Esophagus muscularis mucosa (tissue), 4 donors: ENCODE results near the gene NKD2. TPM values are rescaled to one million over a fixed set of nuclear protein-coding genes. Genes with fewer than 3 reads are reported as not detected.

Experiments used
- DNase-seq: peaks from one replicate; pipeline ENCODE4 v3.0.0-alpha.2; 2017; ENCODE audit errors: extremely low spot score
- H3K27ac ChIP-seq, 4 donors: fragments of 200-600 bp; sonication (generic); replicated peaks in 1 of 4; 1 replicate in 3 of 4; 2 replicates in 1 of 4; pipeline ENCODE4 v1.5.1; 2016 to 2019; ENCODE audit warnings: mild to moderate bottlenecking in 1 of 4
- H3K27me3 ChIP-seq, 4 donors: fragments of 200-600 bp; sonication (generic); one replicate each; pipeline versions ENCODE4 v1.5.1 to v1.6.0; 2016 to 2019
- H3K36me3 ChIP-seq, 4 donors: fragments of 200-600 bp; sonication (generic); one replicate each; pipeline ENCODE4 v1.5.1; 2016 to 2019
- H3K4me1 ChIP-seq, 4 donors: fragments of 200-600 bp; sonication (generic); one replicate each; pipeline ENCODE4 v1.5.1; 2016 to 2019
- H3K4me3 ChIP-seq, 4 donors: fragments of 200-600 bp; sonication (generic); 1 replicate in 2 of 4; 2 replicates in 2 of 4; pipeline ENCODE4 v1.5.1; 2016 to 2019; ENCODE audit warnings: mild to moderate bottlenecking in 4 of 4, moderate library complexity in 1 of 4
- H3K9me3 ChIP-seq, 4 donors: fragments of 200-600 bp; sonication (generic); 1 replicate in 3 of 4; 2 replicates in 1 of 4; pipeline ENCODE4 v1.5.1; 2016 to 2019
- CTCF ChIP-seq, 3 experiments: fragments of 200-600 bp in 2 of 3; fragments of 450-650 bp in 1 of 3; sonication (generic) in 2 of 3; IDR thresholded peaks; one replicate each; pipeline ENCODE4 v1.5.1; 2017 to 2019; ENCODE audit warnings: antibody characterized with exemption in 3 of 3, mild to moderate bottlenecking in 2 of 3, moderate library complexity in 1 of 3
- EP300 ChIP-seq: sonication (generic); formaldehyde crosslinking; IDR thresholded peaks from one replicate; pipeline ENCODE4 v1.6.1; 2017; ENCODE audit warnings: antibody characterized with exemption
- POLR2A ChIP-seq: fragments of 450-650 bp; IDR thresholded peaks from one replicate; pipeline ENCODE4 v1.6.1; 2017; ENCODE audit warnings: antibody characterized with exemption, moderate library complexity, mild to moderate bottlenecking, low read depth
- POLR2AphosphoS5 ChIP-seq, 2 donors: sonication (generic); formaldehyde crosslinking; IDR thresholded peaks; one replicate each; pipeline ENCODE4 v1.6.1; 2017; ENCODE audit warnings: antibody characterized with exemption in 2 of 2
- WGBS: methylation state at CpG from one replicate; pipeline ENCODE4 v1.1.5; 2018; 5-methylcytosine and 5-hydroxymethylcytosine counted together
- intact Hi-C: fragments of 100-400 bp; cut with DNase I; formaldehyde crosslinking; loops from one replicate; pipeline ENCODE4 v1.15.1; 2023
- total RNA-seq, 4 donors: library from RNA; depleted of rRNA; stranded (reverse); fragments of >200 nt; gene quantifications; one replicate each; pipeline versions ENCODE4 v1.1.0 to v1.2.1, GENCODE V29; 2016

Gene NKD2
- total RNA-seq, 4 donors from 2014 or later, result 3.0 to 6.6 (median 5.4) TPM

DNA sequence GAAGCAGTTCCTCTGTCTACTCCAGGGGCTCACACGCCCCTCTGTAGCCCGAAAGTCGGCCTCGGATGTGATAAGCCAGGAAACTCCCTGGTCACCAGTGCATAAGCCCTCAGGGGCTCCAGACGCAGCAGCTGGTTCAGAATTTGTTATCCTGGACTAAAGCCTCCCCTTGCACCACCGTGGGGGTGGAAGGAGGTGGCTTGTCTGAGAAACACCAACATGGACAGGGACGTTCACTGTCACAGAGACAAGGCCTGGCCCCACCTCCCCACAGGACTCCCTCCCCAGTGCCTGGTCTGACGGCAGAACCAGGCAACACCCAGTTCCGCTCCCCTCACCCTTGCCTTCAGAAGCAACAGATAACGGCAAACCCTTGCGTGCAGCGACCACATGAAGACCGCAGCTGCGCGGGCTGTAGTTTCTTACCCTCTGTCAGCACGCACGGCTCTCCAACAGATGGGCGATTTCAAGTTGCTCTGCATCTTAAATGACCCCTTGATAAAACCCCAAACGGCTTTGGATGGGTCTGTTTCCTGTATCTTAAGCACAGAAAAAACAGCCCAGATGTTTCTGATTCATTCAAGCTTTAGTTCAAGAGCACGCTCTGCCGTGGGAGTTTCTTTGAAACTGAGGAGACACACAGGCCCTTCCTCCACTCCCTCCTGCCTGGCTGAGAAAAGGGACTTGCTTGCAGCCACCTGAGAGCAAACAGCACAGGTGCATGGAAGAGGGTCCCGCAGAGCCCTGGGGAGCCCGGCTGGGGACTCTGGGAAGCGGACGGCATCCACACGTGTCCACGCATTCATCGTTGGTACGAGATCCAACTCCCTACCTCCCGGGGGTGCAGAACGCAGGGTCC, 44.7 kb upstream of the NKD2 start:
- TF ChIP-seq POLR2AphosphoS5 (IDR thresholded peaks at IDR 0.05) (peak in 1 of 2 donors; percentile 5), EP300 (no peak), CTCF (IDR thresholded peaks at IDR 0.05) (no peak)
- H3K9me3 ChIP-seq, result no peaks in the 10 kb centered on the region
- no peaks in the 10 kb centered on the region for H3K36me3 ChIP-seq
- WGBS, result 70% methylated on average over 22 of the region's 31 CpGs
- peak overlapping the region in 2 of 4 donors; percentile 3 to 26 for H3K27ac ChIP-seq
- intact Hi-C loops, result no loop called here
- H3K4me3 ChIP-seq, result no peak overlapping the region
- no peak for DNase-seq
- H3K27me3 ChIP-seq, result peaks cover 0 to 6% (median 0%) of the 10 kb centered on the region in 4 donors
- H3K4me1 ChIP-seq, result peaks cover 0 to 26% (median 9%) of the 10 kb centered on the region in 4 donors

- Histone ChIP-seq H3K9me3 (no peaks in the 10 kb centered on the region), H3K36me3 (no peaks in the 10 kb centered on the region), H3K27ac (no peak overlapping the region), H3K4me3 (no peak overlapping the region), H3K4me1 (peaks cover 0 to 20% (median 7%) of the 10 kb centered on the region in 4 donors), H3K27me3 (peaks cover 0 to 6% (median 0%) of the 10 kb centered on the region in 4 donors)
- 80% methylated on average over 8 of the region's 10 CpGs for WGBS
- intact Hi-C loops, result no loop called here
- TF ChIP-seq EP300 (no peak), POLR2AphosphoS5 (IDR thresholded peaks at IDR 0.05) (no peak), POLR2A (no peak), CTCF (IDR thresholded peaks at IDR 0.05) (no peak)
- DNase-seq, result no peak
These were observed 43.8 kb upstream of the NKD2 start for GRCh38 chr5:964821-965220.

DNA sequence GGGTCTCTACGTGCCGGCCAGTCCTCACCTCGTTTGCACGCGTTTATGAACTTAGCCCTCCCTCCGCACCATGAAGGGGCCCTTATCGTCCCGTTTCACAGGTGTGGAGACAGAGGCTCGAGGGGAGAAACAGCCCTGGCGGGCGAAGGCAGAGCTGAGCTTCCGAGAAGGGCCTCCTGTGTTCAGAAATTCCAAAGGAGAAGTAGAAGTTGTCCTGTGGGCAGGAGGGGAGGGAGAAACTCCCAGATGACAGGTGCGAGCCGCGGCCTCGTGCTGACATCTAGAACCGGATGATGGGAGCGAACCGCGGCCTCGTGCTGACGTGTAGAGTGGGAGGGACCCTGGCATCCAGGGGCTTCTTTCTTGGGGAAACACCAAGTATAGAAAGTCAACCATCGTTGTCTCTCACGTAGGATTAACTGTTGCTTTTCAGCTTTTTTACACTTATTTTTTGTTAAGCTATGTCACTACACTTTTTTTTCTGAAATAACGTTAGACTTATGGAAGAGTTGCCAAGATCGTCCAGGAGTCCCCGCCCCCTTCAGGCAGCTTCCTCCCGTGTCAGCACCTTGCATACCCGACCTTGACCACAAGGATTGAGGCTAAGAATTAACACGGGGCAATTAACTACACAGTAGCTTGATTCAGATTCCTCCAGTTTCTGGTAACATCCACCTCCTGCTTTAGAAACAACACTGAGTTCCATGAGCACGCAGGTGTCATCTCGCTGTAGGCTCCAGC, 42.8 kb upstream of the NKD2 start:
- Histone ChIP-seq H3K27ac (no peak overlapping the region), H3K27me3 (peaks cover 0 to 6% (median 0%) of the 10 kb centered on the region in 4 donors), H3K36me3 (no peaks in the 10 kb centered on the region), H3K4me3 (no peak overlapping the region), H3K9me3 (no peaks in the 10 kb centered on the region), H3K4me1 (peaks cover 0 to 16% (median 4%) of the 10 kb centered on the region in 4 donors)
- 85% methylated on average over 32 of the region's 32 CpGs for WGBS
- intact Hi-C loops, result no loop called here
- TF ChIP-seq EP300 (no peak), POLR2A (no peak), POLR2AphosphoS5 (IDR thresholded peaks at IDR 0.05) (no peak)
- no peak for DNase-seq

DNA sequence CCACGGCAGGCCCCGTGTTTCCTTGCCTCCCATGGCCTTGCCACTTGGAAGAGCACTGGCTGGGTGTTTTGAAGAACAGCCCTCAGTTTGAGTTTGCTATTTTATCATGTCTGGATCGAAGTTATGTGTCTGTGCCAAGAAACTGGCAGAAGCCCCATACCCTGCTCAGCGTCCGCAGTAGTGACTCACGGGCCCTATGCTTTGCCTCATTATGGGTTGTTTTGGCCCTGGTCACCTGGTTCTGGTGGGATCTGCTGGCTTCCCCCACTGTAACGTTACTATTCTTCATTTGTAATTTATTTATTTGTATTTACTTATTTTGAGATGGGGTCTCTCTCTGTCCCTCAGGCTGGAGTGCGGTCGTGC, 42.3 kb upstream of the NKD2 start:
- Histone ChIP-seq H3K9me3 (no peaks in the 10 kb centered on the region), H3K27ac (no peak overlapping the region), H3K27me3 (peaks cover 0 to 6% (median 0%) of the 10 kb centered on the region in 4 donors), H3K36me3 (no peaks in the 10 kb centered on the region), H3K4me3 (no peak overlapping the region), H3K4me1 (peaks cover 0 to 10% (median under 1%) of the 10 kb centered on the region in 4 donors)
- TF ChIP-seq CTCF (IDR thresholded peaks at IDR 0.05) (no peak), EP300 (no peak), POLR2AphosphoS5 (IDR thresholded peaks at IDR 0.05) (no peak), POLR2A (no peak)
- intact Hi-C loops, result no loop called here
- WGBS, result 88% methylated on average over 9 of the region's 9 CpGs
- no peak for DNase-seq

GRCh38 chr5:966941-967340, 41.7 kb upstream of the NKD2 start:
- Histone ChIP-seq H3K27me3 (peaks cover 0 to 6% (median 0%) of the 10 kb centered on the region in 4 donors), H3K9me3 (no peaks in the 10 kb centered on the region), H3K4me3 (no peak overlapping the region), H3K4me1 (peaks cover 0 to 10% (median 0%) of the 10 kb centered on the region in 4 donors), H3K27ac (no peak overlapping the region), H3K36me3 (no peaks in the 10 kb centered on the region)
- DNase-seq, result no peak
- intact Hi-C loops, result no loop called here
- 90% methylated on average over 6 of the region's 6 CpGs for WGBS
- no peak for TF ChIP-seq EP300
- TF ChIP-seq POLR2A, result no peak
- TF ChIP-seq POLR2AphosphoS5 (IDR thresholded peaks at IDR 0.05), result no peak
- TF ChIP-seq CTCF (IDR thresholded peaks at IDR 0.05), result no peak
